Measurements from ENCODE around the gene RUNX2. TPM values are rescaled to one million over a fixed set of nuclear protein-coding genes. Genes with fewer than 3 reads are reported as not detected.

The RUNX2 gene
- total and polyA plus RNA-seq, 8 donors: 0.80 to 18.7 (median 2.7) TPM; not detected in 1

- no peak overlapping the region for H3K4me3 ChIP-seq
- no peaks in the 10 kb centered on the region for H3K27me3 ChIP-seq
- H3K36me3 ChIP-seq: no peaks in the 10 kb centered on the region
- no peak for DNase-seq
- WGBS, 5 donors: 90 to 97% (median 93%) methylated on average over 4 of the region's 4 CpGs
- H3K27ac ChIP-seq: no peak overlapping the region
- intact Hi-C loops (cut with DNase I; ENCODE audit: low total_unique reads): no loop called here
- H3K9me3 ChIP-seq: no peaks in the 10 kb centered on the region
- TF ChIP-seq EP300 (IDR thresholded peaks at IDR 0.05): no peak
- no peak for TF ChIP-seq POLR2AphosphoS5 (IDR thresholded peaks at IDR 0.05)
- TF ChIP-seq POLR2A (IDR thresholded peaks at IDR 0.05): no peak
- no peak for TF ChIP-seq CTCF (IDR thresholded peaks at IDR 0.05)
- H3K4me1 ChIP-seq: peaks cover 0 to 10% (median 0%) of the 10 kb centered on the region in 4 donors
Observed at GRCh38 chr6:45522486-45522885, 194.4 kb downstream of the RUNX2 start.

GRCh38 chr6:45527210-45527609 is 199.1 kb downstream of the RUNX2 start:
- no peaks in the 10 kb centered on the region for H3K36me3 ChIP-seq
- no peak for DNase-seq
- intact Hi-C loops (cut with DNase I; ENCODE audit: low total_unique reads): no loop called here
- TF ChIP-seq POLR2AphosphoS5 (IDR thresholded peaks at IDR 0.05) (no peak), POLR2A (IDR thresholded peaks at IDR 0.05) (no peak), CTCF (IDR thresholded peaks at IDR 0.05) (no peak), EP300 (IDR thresholded peaks at IDR 0.05) (no peak)
- H3K4me1 ChIP-seq: peaks cover 0 to 6% (median under 1%) of the 10 kb centered on the region in 4 donors
- 85 to 97% (median 92%) methylated on average over 1 of the region's 1 CpG for WGBS, 5 donors
- H3K9me3 ChIP-seq: no peaks in the 10 kb centered on the region
- peaks cover 0 to 4% (median 0%) of the 10 kb centered on the region in 3 donors for H3K27me3 ChIP-seq
- H3K27ac ChIP-seq: no peak overlapping the region
- no peak overlapping the region for H3K4me3 ChIP-seq

GRCh38 chr6:45531999-45532595 is 204.0 kb downstream of the RUNX2 start:
- Histone ChIP-seq H3K9me3 (no peaks in the 10 kb centered on the region), H3K27me3 (peaks cover 0 to 4% (median 0%) of the 10 kb centered on the region in 3 donors), H3K4me1 (peaks cover 8 to 36% (median 17%) of the 10 kb centered on the region in 4 donors), H3K36me3 (no peaks in the 10 kb centered on the region), H3K4me3 (no peak overlapping the region), H3K27ac (peak overlapping the region in 3 of 5 donors; percentile 7 to 45 (median 19))
- intact Hi-C loops (cut with DNase I; ENCODE audit: low total_unique reads): no loop called here
- DNase-seq: no peak
- TF ChIP-seq CTCF (IDR thresholded peaks at IDR 0.05) (no peak), POLR2A (IDR thresholded peaks at IDR 0.05) (no peak), POLR2AphosphoS5 (IDR thresholded peaks at IDR 0.05) (no peak), EP300 (IDR thresholded peaks at IDR 0.05) (no peak)
- WGBS, 5 donors: 84 to 96% (median 93%) methylated on average over 2 of the region's 2 CpGs

- peak in 1 of 2 donors; percentile 55 for DNase-seq
- Histone ChIP-seq H3K4me1 (peaks cover 8 to 37% (median 17%) of the 10 kb centered on the region in 4 donors), H3K4me3 (peak overlapping the region in 2 of 4 donors; percentile 3 to 18), H3K9me3 (no peaks in the 10 kb centered on the region), H3K27me3 (peaks cover 0 to 4% (median 0%) of the 10 kb centered on the region in 3 donors), H3K27ac (peak overlapping the region in 3 of 5 donors; percentile 7 to 45 (median 19)), H3K36me3 (no peaks in the 10 kb centered on the region)
- 16 to 27% (median 17%) methylated on average over 6 of the region's 6 CpGs for WGBS, 5 donors
- intact Hi-C loops (cut with DNase I; ENCODE audit: low total_unique reads): no loop called here
- TF ChIP-seq POLR2A (IDR thresholded peaks at IDR 0.05) (no peak), CTCF (IDR thresholded peaks at IDR 0.05) (no peak), EP300 (IDR thresholded peaks at IDR 0.05) (no peak), POLR2AphosphoS5 (IDR thresholded peaks at IDR 0.05) (no peak)
Observed at GRCh38 chr6:45532721-45533210, 204.6 kb downstream of the RUNX2 start.

Measured in stomach (tissue), 9 donors.